Fibroblast of the aortic adventitia (primary cell): ENCODE results near the gene SPON1. TPM values are rescaled to one million over a fixed set of nuclear protein-coding genes. Genes with fewer than 3 reads are reported as not detected.
A peak's percentile ranks its signal among the peaks of the same experiment; 100 is the strongest.

Experiments
- DNase-seq: peaks from one replicate; pipeline ENCODE4 v3.0.0-alpha.2; 2010; ENCODE audit warnings: low read depth
- H3K4me3 ChIP-seq: 2 replicates; pipeline ENCODE4 v1.5.1; 2011; ENCODE audit warnings: low read depth, mild to moderate bottlenecking, control low read depth, low read length, moderate library complexity
- total RNA-seq: library from RNA; depleted of rRNA; stranded (reverse); fragments of >200 nt; gene quantifications from 2 replicates; pipeline ENCODE4 v1.2.3, GENCODE V29; 2012; ENCODE audit warnings: low replicate concordance
- TF ChIP-seq, protein P1 (sequence below): IDR thresholded peaks from 2 replicates; pipeline ENCODE4 v1.5.1; 2011; ENCODE audit warnings: mild to moderate bottlenecking, low read length, control low read depth, inconsistent platforms; ENCODE audit not compliant: insufficient read depth

The SPON1 gene
- total RNA-seq, 1 donor = 3.5 TPM

DNA sequence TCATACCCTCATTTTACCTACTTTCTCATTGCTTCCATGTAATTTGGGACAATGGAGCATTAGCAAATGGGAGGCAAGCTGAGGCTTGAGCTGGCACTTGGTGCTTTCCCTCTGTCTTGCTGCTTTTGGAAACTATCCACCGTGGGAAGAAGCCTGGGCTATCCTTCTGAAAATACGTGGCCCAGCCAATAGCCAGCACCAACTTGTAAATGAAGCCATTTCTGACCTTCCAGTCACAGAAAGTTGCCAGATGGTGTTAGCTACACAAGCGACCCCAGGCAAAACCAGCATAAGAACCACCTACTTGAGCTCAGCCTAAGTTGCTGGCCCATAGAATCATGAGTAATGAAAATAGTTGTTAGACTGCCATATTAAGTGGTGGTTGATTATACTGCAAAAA, 18.5 kb upstream of the SPON1 start:
- TF ChIP-seq, protein P1, sequence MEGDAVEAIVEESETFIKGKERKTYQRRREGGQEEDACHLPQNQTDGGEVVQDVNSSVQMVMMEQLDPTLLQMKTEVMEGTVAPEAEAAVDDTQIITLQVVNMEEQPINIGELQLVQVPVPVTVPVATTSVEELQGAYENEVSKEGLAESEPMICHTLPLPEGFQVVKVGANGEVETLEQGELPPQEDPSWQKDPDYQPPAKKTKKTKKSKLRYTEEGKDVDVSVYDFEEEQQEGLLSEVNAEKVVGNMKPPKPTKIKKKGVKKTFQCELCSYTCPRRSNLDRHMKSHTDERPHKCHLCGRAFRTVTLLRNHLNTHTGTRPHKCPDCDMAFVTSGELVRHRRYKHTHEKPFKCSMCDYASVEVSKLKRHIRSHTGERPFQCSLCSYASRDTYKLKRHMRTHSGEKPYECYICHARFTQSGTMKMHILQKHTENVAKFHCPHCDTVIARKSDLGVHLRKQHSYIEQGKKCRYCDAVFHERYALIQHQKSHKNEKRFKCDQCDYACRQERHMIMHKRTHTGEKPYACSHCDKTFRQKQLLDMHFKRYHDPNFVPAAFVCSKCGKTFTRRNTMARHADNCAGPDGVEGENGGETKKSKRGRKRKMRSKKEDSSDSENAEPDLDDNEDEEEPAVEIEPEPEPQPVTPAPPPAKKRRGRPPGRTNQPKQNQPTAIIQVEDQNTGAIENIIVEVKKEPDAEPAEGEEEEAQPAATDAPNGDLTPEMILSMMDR = no peak
- no peak for DNase-seq
- H3K4me3 ChIP-seq = no peak overlapping the region

DNA sequence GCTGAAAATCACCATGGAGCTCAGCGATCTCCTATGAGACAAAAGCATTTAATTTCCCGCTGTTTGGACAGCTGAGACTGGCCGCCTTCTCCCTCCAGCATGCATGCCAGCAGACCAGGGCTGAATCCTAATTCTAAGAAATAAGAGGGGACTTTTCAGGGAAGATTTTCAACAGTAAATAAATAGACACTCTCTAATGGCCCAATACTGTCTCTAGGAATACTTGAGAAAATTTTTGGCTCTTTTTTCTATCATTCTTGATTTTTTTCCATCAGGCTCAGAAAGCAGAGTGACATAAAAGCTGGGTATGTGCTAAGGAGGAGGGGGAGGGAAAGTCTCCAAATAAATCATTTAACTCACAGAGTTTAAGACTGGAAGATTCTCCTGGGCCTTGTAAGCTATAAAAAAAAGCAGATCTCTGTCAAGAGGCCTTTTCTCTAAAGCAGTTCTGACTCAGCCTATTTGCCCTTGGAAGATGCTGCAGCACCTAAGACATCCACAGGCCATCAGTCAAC, 17.6 kb upstream of the SPON1 start:
- no peak for DNase-seq
- TF ChIP-seq, protein P1 = no peak
- H3K4me3 ChIP-seq = no peak overlapping the region

DNA sequence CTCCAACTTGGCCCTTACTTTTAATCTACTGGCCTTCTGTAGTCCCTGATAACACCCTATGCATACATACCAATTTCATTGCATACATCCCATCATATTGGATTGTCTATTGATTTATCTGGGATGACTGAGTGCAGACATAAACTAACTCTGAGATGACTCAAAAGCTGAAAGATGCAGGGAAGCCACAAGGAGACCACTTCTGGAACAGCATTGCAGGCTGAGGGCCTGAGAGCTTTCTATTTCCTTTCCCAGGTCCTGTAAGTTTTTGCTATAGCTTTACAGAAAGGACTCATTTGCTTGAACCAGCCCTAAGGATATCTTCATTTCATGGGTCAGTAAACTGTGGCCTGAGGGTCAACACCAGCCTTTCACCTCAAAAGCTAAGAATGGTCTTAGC, 15.1 kb upstream of the SPON1 start:
- no peak overlapping the region for H3K4me3 ChIP-seq
- DNase-seq = no peak
- TF ChIP-seq, protein P1 = no peak

DNA sequence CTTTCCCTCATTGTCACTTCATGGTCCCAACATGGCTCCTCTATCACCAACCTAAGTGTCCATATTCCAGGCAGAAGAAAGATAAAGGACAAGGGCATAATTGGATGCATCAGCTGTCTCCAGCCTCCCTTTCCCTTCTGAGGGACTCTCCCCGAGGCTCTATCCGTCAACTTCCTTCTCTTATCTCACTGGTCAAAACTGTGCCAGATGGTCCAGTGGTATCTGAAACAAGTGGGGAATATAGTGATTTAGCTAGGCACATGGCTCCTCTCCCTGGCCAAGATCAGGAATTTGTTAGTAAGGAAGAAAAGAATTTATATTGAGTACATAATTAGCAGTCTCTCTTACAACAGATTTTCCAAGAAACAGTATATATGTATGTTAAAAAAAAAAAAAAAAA, 12.6 kb upstream of the SPON1 start:
- H3K4me3 ChIP-seq = no peak overlapping the region
- TF ChIP-seq, protein P1 = no peak
- DNase-seq = peak; percentile 36

DNA sequence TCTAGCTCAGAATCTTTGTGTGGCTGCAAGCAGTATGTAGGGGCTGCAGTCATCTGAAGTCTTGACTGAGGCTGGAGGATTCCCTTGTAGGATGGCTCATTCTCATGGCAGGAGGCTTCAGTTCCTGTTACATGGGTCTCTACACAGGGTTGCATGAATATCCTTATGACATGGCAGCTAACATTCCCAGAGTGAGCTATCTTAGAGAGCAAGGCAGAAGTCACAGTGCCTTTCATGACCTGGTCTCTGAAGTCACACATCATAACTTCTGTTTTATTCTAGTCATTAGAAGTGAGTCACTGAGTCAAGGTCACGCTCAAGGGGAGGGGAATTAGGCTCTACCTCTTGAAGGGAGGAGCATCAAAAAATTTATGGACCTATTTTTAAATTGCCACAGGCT, 10.3 kb upstream of the SPON1 start:
- DNase-seq = no peak
- TF ChIP-seq, protein P1 = no peak
- H3K4me3 ChIP-seq = no peak overlapping the region

DNA sequence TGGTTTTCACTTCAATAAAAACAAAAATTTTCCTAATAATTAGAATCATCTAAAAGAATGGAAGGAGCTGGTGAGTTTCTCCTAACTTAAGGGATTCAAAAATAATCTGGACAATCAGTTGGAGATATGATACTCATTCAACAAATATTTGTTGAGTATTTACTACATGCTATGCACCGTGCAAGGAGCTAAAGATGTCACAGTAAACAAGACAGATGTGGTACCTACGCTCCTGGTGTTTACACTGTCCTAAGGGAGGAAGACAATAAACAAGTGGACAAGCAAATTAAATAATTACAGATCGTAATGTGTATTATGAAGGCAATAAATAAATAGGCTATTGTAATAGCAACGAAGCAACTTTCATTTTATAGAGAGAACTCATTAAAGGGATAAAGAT, 9.9 kb upstream of the SPON1 start:
- TF ChIP-seq, protein P1 = no peak
- no peak overlapping the region for H3K4me3 ChIP-seq
- DNase-seq = no peak

DNA sequence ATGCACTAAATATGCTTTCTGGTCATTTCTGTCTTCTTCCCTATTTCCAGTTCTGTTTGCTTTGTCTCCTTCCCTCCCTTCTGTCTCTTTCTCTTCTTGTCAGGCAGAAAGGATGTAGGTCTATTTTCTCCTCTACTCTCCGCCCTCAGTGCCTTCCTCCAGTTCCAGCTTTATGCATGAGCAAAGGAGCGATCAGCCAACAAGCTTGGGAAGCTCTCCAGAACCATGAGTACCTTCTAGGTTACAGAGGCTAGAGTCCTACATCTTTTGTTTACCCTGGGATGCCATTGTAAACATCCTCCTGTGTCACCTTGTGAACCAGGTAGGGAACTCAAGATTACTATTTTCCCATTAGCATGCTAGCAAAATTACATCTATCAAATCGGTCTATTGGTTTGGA, 7.9 kb upstream of the SPON1 start:
- H3K4me3 ChIP-seq = no peak overlapping the region
- DNase-seq = no peak
- TF ChIP-seq, protein P1 = no peak
